ENCODE data around the gene RBM26.

GRCh38 chr13:79271616-79272015, 134.4 kb downstream of the RBM26 start:
- TF ChIP-seq CTCF (IDR thresholded peaks at IDR 0.05) (no peak), ZFX (IDR thresholded peaks at IDR 0.05; ENCODE audit: borderline replicate concordance) (no peak)
